Measurements from ENCODE around the gene EPM2A.

DNA sequence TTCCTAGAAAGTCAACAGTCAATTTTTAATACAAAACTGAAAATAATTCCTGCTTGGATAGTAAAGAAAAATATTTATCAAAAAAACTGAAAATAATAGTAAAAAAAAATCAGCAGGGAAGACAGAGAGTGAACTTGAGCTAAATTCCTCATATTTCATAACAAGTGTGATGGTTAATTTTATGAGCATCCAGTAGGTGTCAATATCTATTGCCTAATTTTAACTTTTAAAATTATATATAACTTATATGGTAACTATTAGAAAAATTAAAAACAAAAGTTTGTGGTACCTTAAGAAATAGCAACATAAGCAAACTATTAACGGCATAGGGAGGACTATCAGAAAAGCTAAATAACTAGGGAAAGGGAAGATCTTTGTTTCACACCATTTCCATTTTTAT lies 2.1 kb downstream of the EPM2A start:
- TF ChIP-seq, protein P1, sequence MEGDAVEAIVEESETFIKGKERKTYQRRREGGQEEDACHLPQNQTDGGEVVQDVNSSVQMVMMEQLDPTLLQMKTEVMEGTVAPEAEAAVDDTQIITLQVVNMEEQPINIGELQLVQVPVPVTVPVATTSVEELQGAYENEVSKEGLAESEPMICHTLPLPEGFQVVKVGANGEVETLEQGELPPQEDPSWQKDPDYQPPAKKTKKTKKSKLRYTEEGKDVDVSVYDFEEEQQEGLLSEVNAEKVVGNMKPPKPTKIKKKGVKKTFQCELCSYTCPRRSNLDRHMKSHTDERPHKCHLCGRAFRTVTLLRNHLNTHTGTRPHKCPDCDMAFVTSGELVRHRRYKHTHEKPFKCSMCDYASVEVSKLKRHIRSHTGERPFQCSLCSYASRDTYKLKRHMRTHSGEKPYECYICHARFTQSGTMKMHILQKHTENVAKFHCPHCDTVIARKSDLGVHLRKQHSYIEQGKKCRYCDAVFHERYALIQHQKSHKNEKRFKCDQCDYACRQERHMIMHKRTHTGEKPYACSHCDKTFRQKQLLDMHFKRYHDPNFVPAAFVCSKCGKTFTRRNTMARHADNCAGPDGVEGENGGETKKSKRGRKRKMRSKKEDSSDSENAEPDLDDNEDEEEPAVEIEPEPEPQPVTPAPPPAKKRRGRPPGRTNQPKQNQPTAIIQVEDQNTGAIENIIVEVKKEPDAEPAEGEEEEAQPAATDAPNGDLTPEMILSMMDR (optimal IDR thresholded peaks at IDR 0.05 in 1 of 3, IDR thresholded peaks at IDR 0.05 in 1 of 3, conservative IDR thresholded peaks at IDR 0.05 in 1 of 3; ENCODE audit: extremely low read depth in 1 of 3, insufficient read depth in 2 of 3, low read length in 3 of 3): no peak
- no peak for TF ChIP-seq EZH2 (IDR thresholded peaks at IDR 0.05; ENCODE audit: low read length)

Data from keratinocyte (primary cell).